CD14-positive monocyte (primary cell): ENCODE results near the gene PTPRN2. TPM values are rescaled to one million over a fixed set of nuclear protein-coding genes. Genes with fewer than 3 reads are reported as not detected.

Experiments
- DNase-seq, 3 donors: peaks; one replicate each; pipeline ENCODE4 v3.0.0-alpha.2; 2011 to 2022
- H2AFZ ChIP-seq: 2 replicates; pipeline ENCODE4 v1.6.0; 2012; ENCODE audit warnings: mild to moderate bottlenecking, low read depth, low read length, inconsistent platforms; ENCODE audit not compliant: insufficient read depth, poor library complexity, severe bottlenecking
- H3K27ac ChIP-seq, 2 donors: 1 replicate in 1 of 2; 2 replicates in 1 of 2; pipeline ENCODE4 v1.5.1; 2012 to 2013; ENCODE audit warnings: low read length in 2 of 2, control low read depth in 1 of 2, inconsistent platforms in 1 of 2, low read depth in 1 of 2, mild to moderate bottlenecking in 1 of 2
- H3K27me3 ChIP-seq, 2 donors: one replicate each; pipeline versions ENCODE4 v1.6.0 to v1.6.1; 2011 to 2013; ENCODE audit warnings: low read length in 2 of 2; ENCODE audit not compliant: control insufficient read depth in 2 of 2, insufficient read depth in 2 of 2
- H3K36me3 ChIP-seq, 2 donors: replicated peaks in 1 of 2; 1 replicate in 1 of 2; 2 replicates in 1 of 2; pipeline versions ENCODE4 v1.5.1 to v1.6.1; 2012 to 2013; ENCODE audit warnings: low read length in 2 of 2, control low read depth in 1 of 2, inconsistent platforms in 1 of 2, mild to moderate bottlenecking in 1 of 2; ENCODE audit not compliant: insufficient read depth in 2 of 2, control insufficient read depth in 1 of 2
- H3K4me1 ChIP-seq, 2 donors: 1 replicate in 1 of 2; 2 replicates in 1 of 2; pipeline versions ENCODE4 v1.5.1 to v1.6.1; 2012 to 2013; ENCODE audit warnings: low read length in 2 of 2, control low read depth in 1 of 2, inconsistent platforms in 1 of 2, mild to moderate bottlenecking in 1 of 2, moderate library complexity in 1 of 2; ENCODE audit not compliant: insufficient read depth in 2 of 2, control insufficient read depth in 1 of 2
- H3K4me2 ChIP-seq: replicated peaks from 2 replicates; pipeline ENCODE3; 2012; ENCODE audit warnings: low read length, moderate library complexity, mild to moderate bottlenecking; ENCODE audit not compliant: poor library complexity, severe bottlenecking; ENCODE audit errors: extremely low read depth
- H3K4me3 ChIP-seq, 3 experiments: fragments of 200-600 bp in 1 of 3; sonication (generic) in 1 of 3; replicated peaks in 1 of 3; 1 replicate in 2 of 3; 2 replicates in 1 of 3; pipeline ENCODE4 v1.5.1; 2011 to 2013; ENCODE audit warnings: low read length in 3 of 3, mild to moderate bottlenecking in 3 of 3, control low read depth in 2 of 3, low read depth in 2 of 3, inconsistent platforms in 1 of 3, moderate library complexity in 1 of 3
- H3K79me2 ChIP-seq: 2 replicates; pipeline ENCODE4 v1.6.0; 2012; ENCODE audit warnings: mild to moderate bottlenecking, control low read depth, inconsistent platforms, low read length, moderate library complexity; ENCODE audit not compliant: insufficient read depth
- H3K9ac ChIP-seq: 2 replicates; pipeline ENCODE4 v1.6.0; 2017; ENCODE audit warnings: low read length, mild to moderate bottlenecking; ENCODE audit not compliant: insufficient read depth, poor library complexity, severe bottlenecking
- H3K9me3 ChIP-seq, 2 donors: replicated peaks in 1 of 2; 1 replicate in 1 of 2; 2 replicates in 1 of 2; pipeline versions ENCODE4 v1.5.1 to v1.6.1; 2012 to 2013; ENCODE audit warnings: low read length in 2 of 2, control low read depth in 1 of 2; ENCODE audit not compliant: control insufficient read depth in 1 of 2, insufficient read depth in 1 of 2
- H4K20me1 ChIP-seq: 2 replicates; pipeline ENCODE4 v1.6.0; 2012; ENCODE audit warnings: mild to moderate bottlenecking, low read length, control low read depth, moderate library complexity; ENCODE audit not compliant: insufficient read depth
- H3K27ac Mint-ChIP-seq, 7 donors: one replicate each; pipeline ENCODE4 v1.8.0; 2020; ENCODE audit warnings: mild to moderate bottlenecking in 7 of 7, mixed read lengths in 7 of 7, moderate library complexity in 6 of 7, inconsistent platforms in 2 of 7
- H3K27me3 Mint-ChIP-seq, 3 donors: one replicate each; pipeline ENCODE4 v1.8.0; 2021 to 2022; ENCODE audit warnings: low read depth in 3 of 3, mild to moderate bottlenecking in 3 of 3, mixed read lengths in 3 of 3, moderate library complexity in 3 of 3, inconsistent platforms in 1 of 3
- H3K36me3 Mint-ChIP-seq, 2 donors: one replicate each; pipeline ENCODE4 v1.8.0; 2020; ENCODE audit warnings: mixed read lengths in 2 of 2, inconsistent platforms in 1 of 2, mild to moderate bottlenecking in 1 of 2
- H3K4me1 Mint-ChIP-seq: one replicate; pipeline ENCODE4 v1.8.0; 2020; ENCODE audit warnings: mild to moderate bottlenecking, mixed read lengths
- H3K4me3 Mint-ChIP-seq, 2 donors: one replicate each; pipeline ENCODE4 v1.8.0; 2020; ENCODE audit warnings: mild to moderate bottlenecking in 2 of 2, mixed read lengths in 2 of 2, moderate library complexity in 1 of 2
- H3K9me3 Mint-ChIP-seq, 7 donors: one replicate each; pipeline ENCODE4 v1.8.0; 2020 to 2022; ENCODE audit warnings: mixed read lengths in 7 of 7, mild to moderate bottlenecking in 6 of 7, moderate library complexity in 6 of 7, inconsistent platforms in 2 of 7
- CTCF ChIP-seq: fragments of 200-600 bp; IDR thresholded peaks from one replicate; pipeline ENCODE4 v1.8.0; 2022; ENCODE audit warnings: antibody characterized with exemption, mild to moderate bottlenecking
- WGBS: methylation state at CpG from one replicate; pipeline ENCODE4 v1.1.5; 2013; ENCODE audit warnings: missing lambda C conversion rate; ENCODE audit not compliant: insufficient coverage; 5-methylcytosine and 5-hydroxymethylcytosine counted together
- intact Hi-C, 2 donors: fragments of 100-400 bp; cut with micrococcal nuclease; formaldehyde crosslinking; loops; one replicate each; pipeline versions ENCODE4 v1.15.0 to v1.15.1; 2023
- polyA plus RNA-seq, 3 donors: library from polyadenylated mRNA; depleted of rRNA in 1 of 3; unstranded in 2 of 3; stranded (reverse) in 1 of 3; fragments of 300-500 nt in 2 of 3; fragments of >200 nt in 1 of 3; fragmentation: Illumina TruSeq in 2 of 3; gene quantifications; 1 replicate in 2 of 3; 2 replicates in 1 of 3; pipeline ENCODE4 v1.2.3, GENCODE V29; 2012 to 2021

PTPRN2 gene
- polyA plus RNA-seq, 3 donors, result 0.25 to 1.4 (median 0.97) TPM

GRCh38 chr7:157605638-157606037, 982.0 kb downstream of the PTPRN2 start:
- no peaks in the 10 kb centered on the region for H3K36me3 Mint-ChIP-seq
- Histone ChIP-seq H3K9me3 (no peaks in the 10 kb centered on the region), H3K27ac (no peak overlapping the region), H3K36me3 (no peaks in the 10 kb centered on the region), H3K79me2 (no peaks in the 10 kb centered on the region), H3K9ac (no peak overlapping the region), H3K4me1 (no peaks in the 10 kb centered on the region), H3K27me3 (peaks cover 0 to 4% of the 10 kb centered on the region in 2 donors), H2AFZ (no peak overlapping the region), H4K20me1 (no peaks in the 10 kb centered on the region), H3K4me3 (no peak overlapping the region), H3K4me2 (no peak overlapping the region)
- no peak for TF ChIP-seq CTCF
- no peak overlapping the region for H3K4me3 Mint-ChIP-seq
- H3K27me3 Mint-ChIP-seq, result peaks cover 3 to 6% (median 5%) of the 10 kb centered on the region in 3 donors
- 80% methylated on average over 1 of the region's 3 CpGs for WGBS
- H3K9me3 Mint-ChIP-seq, result peaks cover 0 to 2% (median 0%) of the 10 kb centered on the region in 7 donors
- intact Hi-C loops, result loop anchor here in 1 of 2 donors (2.0 kb wide), 1 partner anchor 21 kb away; no protein-coding TSS in a partner anchor
- no peaks in the 10 kb centered on the region for H3K4me1 Mint-ChIP-seq
- no peak for DNase-seq
- no peak overlapping the region for H3K27ac Mint-ChIP-seq

- 92% methylated on average over 15 of the region's 21 CpGs for WGBS
- H3K27me3 Mint-ChIP-seq, result peaks cover 2 to 3% (median 2%) of the 10 kb centered on the region in 3 donors
- no peak overlapping the region for H3K4me3 Mint-ChIP-seq
- H3K4me1 Mint-ChIP-seq, result no peaks in the 10 kb centered on the region
- H3K79me2 ChIP-seq, result no peaks in the 10 kb centered on the region
- no peak overlapping the region for H3K9ac ChIP-seq
- H3K9me3 Mint-ChIP-seq, result peaks cover 0 to 2% (median 0%) of the 10 kb centered on the region in 7 donors
- H3K4me3 ChIP-seq, result no peak overlapping the region
- H2AFZ ChIP-seq, result no peak overlapping the region
- no peak overlapping the region for H3K27ac Mint-ChIP-seq
- H3K27me3 ChIP-seq, result no peaks in the 10 kb centered on the region
- H3K36me3 ChIP-seq, result no peaks in the 10 kb centered on the region
- H3K4me1 ChIP-seq, result no peaks in the 10 kb centered on the region
- H3K36me3 Mint-ChIP-seq, result no peaks in the 10 kb centered on the region
- no peak overlapping the region for H3K27ac ChIP-seq
- DNase-seq, result no peak
- no peak overlapping the region for H3K4me2 ChIP-seq
- no peaks in the 10 kb centered on the region for H3K9me3 ChIP-seq
- no peaks in the 10 kb centered on the region for H4K20me1 ChIP-seq
- intact Hi-C loops, result loop anchor here in 1 of 2 donors (2.0 kb wide), 1 partner anchor 22 kb away; no protein-coding TSS in a partner anchor
- no peak for TF ChIP-seq CTCF
Observed at GRCh38 chr7:157604661-157605381, 982.8 kb downstream of the PTPRN2 start.
